Left renal pelvis (tissue), 4 donors: ENCODE measurements around the gene AAR2. TPM values are rescaled to one million over a fixed set of nuclear protein-coding genes. Genes with fewer than 3 reads are reported as not detected.

Experiments used
- DNase-seq, 4 donors: peaks; one replicate each; pipeline ENCODE4 v3.0.0-alpha.2; 2013; ENCODE audit warnings: low read depth in 4 of 4, low spot score in 3 of 4
- polyA plus RNA-seq, 4 donors: library from polyadenylated mRNA; unstranded; fragments of 120-200 nt; gene quantifications; one replicate each; pipeline ENCODE4 v1.2.1, GENCODE V29; 2013; ENCODE audit not compliant: insufficient read length in 4 of 4

AAR2 gene
- polyA plus RNA-seq, 4 donors = 37.2 to 46.6 (median 42.9) TPM

GRCh38 chr20:36259177-36260061, 23.1 kb downstream of the AAR2 start:
- no peak for DNase-seq

- no peak for DNase-seq
These were observed 24.0 kb downstream of the AAR2 start for GRCh38 chr20:36260316-36260715.

GRCh38 chr20:36261389-36262105, 25.3 kb downstream of the AAR2 start:
- DNase-seq = no peak

- DNase-seq = no peak
These were observed 26.2 kb downstream of the AAR2 start for GRCh38 chr20:36262440-36262839.

GRCh38 chr20:36264426-36265246, 28.4 kb downstream of the AAR2 start:
- DNase-seq = no peak

- no peak for DNase-seq
These were observed 29.9 kb downstream of the AAR2 start for GRCh38 chr20:36266189-36266588.

GRCh38 chr20:36267605-36268381, 31.5 kb downstream of the AAR2 start:
- DNase-seq = no peak

GRCh38 chr20:36268440-36269342, 32.4 kb downstream of the AAR2 start:
- no peak for DNase-seq

GRCh38 chr20:36269507-36269906, 33.2 kb downstream of the AAR2 start:
- no peak for DNase-seq

GRCh38 chr20:36270744-36271638, 34.7 kb downstream of the AAR2 start:
- no peak for DNase-seq

- DNase-seq = no peak
These were observed 35.6 kb downstream of the AAR2 start for GRCh38 chr20:36271639-36272546.

GRCh38 chr20:36272547-36273220, 36.4 kb downstream of the AAR2 start:
- DNase-seq = no peak

- no peak for DNase-seq
These were observed 37.3 kb downstream of the AAR2 start for GRCh38 chr20:36273414-36274180.

GRCh38 chr20:36274181-36274841, 38.0 kb downstream of the AAR2 start:
- DNase-seq = no peak

- no peak for DNase-seq
These were observed 38.7 kb downstream of the AAR2 start for GRCh38 chr20:36275011-36275410.
